ENCODE results near the gene S100Z. TPM values are rescaled to one million over a fixed set of nuclear protein-coding genes. Genes with fewer than 3 reads are reported as not detected.

Gene S100Z
- total and polyA plus RNA-seq, 9 of the 15 experiments (the other 6 are each of a cell fraction or from before 2014, with no cell fraction given), result 0.15 to 0.42 (median 0.20) TPM; not detected in 6

GRCh38 chr5:76849419-76850291 is at the start of gene S100Z (continued):
- TF ChIP-seq CCNT2 (IDR thresholded peaks at IDR 0.05; ENCODE audit: borderline replicate concordance, extremely low read depth, insufficient read length, low read depth, low read length) (peak; percentile 92), HNRNPK (IDR thresholded peaks at IDR 0.05; ENCODE audit: low read depth, low read length, poor library complexity, severe bottlenecking) (no peak), NRF1 (conservative IDR thresholded peaks at IDR 0.05 in 1 of 2, IDR thresholded peaks at IDR 0.05 in 1 of 2) (peak; percentile 73 to 77), RHOXF2B (CRISPR knock-in tag; conservative IDR thresholded peaks at IDR 0.05) (no peak), TCF3 (CRISPR knock-in tag; IDR thresholded peaks at IDR 0.05) (peak; percentile 97), ETV5 (CRISPR knock-in tag; IDR thresholded peaks at IDR 0.05; ENCODE audit: low read depth) (no peak), ID3 (CRISPR knock-in tag; IDR thresholded peaks at IDR 0.05) (no peak), ID3 (tag; IDR thresholded peaks at IDR 0.05) (peak; percentile 62; the same call in 1 of the 2 replicates), ZNF740 (CRISPR knock-in tag; IDR thresholded peaks at IDR 0.05) (no peak), ZNF740 (tag; IDR thresholded peaks at IDR 0.05) (no peak), STAT5B (CRISPR knock-in tag; IDR thresholded peaks at IDR 0.05) (no peak), ZNF584 (CRISPR knock-in tag; IDR thresholded peaks at IDR 0.05; ENCODE audit: low read depth) (no peak), PTRF (tag; IDR thresholded peaks at IDR 0.05) (no peak), ZNF511 (CRISPR knock-in tag; IDR thresholded peaks at IDR 0.05) (peak; percentile 69; the same call in 1 of the 2 replicates), SIN3B (IDR thresholded peaks at IDR 0.05; ENCODE audit: low read depth) (no peak), ZNF354B (CRISPR knock-in tag; IDR thresholded peaks at IDR 0.05) (no peak), PHB (CRISPR knock-in tag; IDR thresholded peaks at IDR 0.05) (no peak), ZBTB5 (IDR thresholded peaks at IDR 0.05) (0 out of 2 replicates have a peak, but pooled peaks have one; percentile 1), GTF2A2 (tag; IDR thresholded peaks at IDR 0.05) (no peak), SPI1 (IDR thresholded peaks at IDR 0.05; ENCODE audit: borderline replicate concordance, low read depth, low read length) (no peak), RBM17 (IDR thresholded peaks at IDR 0.05; ENCODE audit: borderline replicate concordance, low read depth, low read length) (no peak), FOXP1 (CRISPR knock-in tag; IDR thresholded peaks at IDR 0.05) (no peak), MAFG (tag; conservative IDR thresholded peaks at IDR 0.05) (no peak), NR4A1 (CRISPR knock-in tag; IDR thresholded peaks at IDR 0.05) (no peak), NR4A1 (tag; IDR thresholded peaks at IDR 0.05) (0 out of 2 replicates have a peak, but pooled peaks have one; percentile 22), SMARCB1 (IDR thresholded peaks at IDR 0.05; ENCODE audit: insufficient read length, low read depth) (no peak)
